A673 (cell line): Measurements from ENCODE around the gene WEE2. TPM values are rescaled to one million over a fixed set of nuclear protein-coding genes. Genes with fewer than 3 reads are reported as not detected.
"Not testable (repeated sequence)": the region's sequence is repeated elsewhere in the genome, so short reads cannot be mapped to it uniquely, and the experiment has no call there.

Experiments used
- BruUV-seq: library from RNA; stranded (reverse); fragments of 400-500 nt; replicated peaks from 2 replicates; lab custom pipeline; 2021; lab: Mats Ljungman, UMichigan
- CTCF ChIA-PET: fragments of 300-600 bp; sonication (Branson Sonifier 250); formaldehyde crosslinking; loops from one replicate; lab custom pipeline; 2022; ENCODE audit warnings: antibody characterized with exemption; lab: Charles Lee
- POLR2A ChIA-PET: fragments of 300-600 bp; sonication (Branson Sonifier 250); formaldehyde crosslinking; loops from one replicate; lab custom pipeline; 2022; ENCODE audit warnings: antibody characterized with exemption; ENCODE audit not compliant: low non-redundant PET; lab: Charles Lee
- DNase-seq: peaks from one replicate; pipeline ENCODE4 v3.0.0-alpha.2; 2015; ENCODE audit warnings: low spot score
- H3K27ac ChIP-seq: fragments of 200-600 bp; sonication (generic); 2 replicates; pipeline ENCODE4 v1.5.1; 2016; ENCODE audit warnings: mixed run types, low read depth, mild to moderate bottlenecking, mixed read lengths, antibody characterized with exemption, low read length; ENCODE audit not compliant: poor library complexity, severe bottlenecking
- H3K27me3 ChIP-seq: fragments of 200-600 bp; sonication (generic); replicated peaks from 2 replicates; pipeline ENCODE4 v1.6.1; 2017; ENCODE audit warnings: mixed run types, low read depth, mild to moderate bottlenecking, mixed read lengths, antibody characterized with exemption, low read length; ENCODE audit not compliant: insufficient read depth, poor library complexity
- H3K36me3 ChIP-seq: fragments of 200-600 bp; sonication (generic); 2 replicates; pipeline ENCODE4 v1.6.1; 2016; ENCODE audit warnings: mixed run types, mild to moderate bottlenecking, mixed read lengths, antibody characterized with exemption, low read length; ENCODE audit not compliant: insufficient read depth, poor library complexity, severe bottlenecking
- H3K4me1 ChIP-seq: fragments of 200-600 bp; sonication (generic); 2 replicates; pipeline ENCODE4 v1.6.1; 2017; ENCODE audit warnings: mixed run types, mild to moderate bottlenecking, mixed read lengths, antibody characterized with exemption, low read length; ENCODE audit not compliant: insufficient read depth, poor library complexity, severe bottlenecking
- H3K4me3 ChIP-seq: fragments of 200-600 bp; sonication (generic); 2 replicates; pipeline ENCODE4 v1.5.1; 2016; ENCODE audit warnings: low read depth, mixed run types, mild to moderate bottlenecking, mixed read lengths, low read length; ENCODE audit not compliant: poor library complexity, severe bottlenecking
- H3K9me3 ChIP-seq: fragments of 200-600 bp; sonication (generic); 2 replicates; pipeline ENCODE4 v1.6.1; 2016; ENCODE audit warnings: mixed run types, low read depth, mild to moderate bottlenecking, mixed read lengths, antibody characterized with exemption, low read length; ENCODE audit not compliant: poor library complexity, severe bottlenecking
- EZH2 ChIP-seq: fragments of 200-600 bp; sonication (generic); IDR thresholded peaks from 2 replicates; pipeline ENCODE4 v1.6.1; 2017; ENCODE audit warnings: borderline replicate concordance, low read depth, mild to moderate bottlenecking, mixed read lengths, antibody characterized with exemption, low read length; ENCODE audit not compliant: poor library complexity, severe bottlenecking
- intact Hi-C: fragments of 100-400 bp; cut with micrococcal nuclease; formaldehyde crosslinking; loops from one replicate; pipeline ENCODE4 v1.10.0; 2022; ENCODE audit not compliant: unreplicated experiment
- total RNA-seq: library from RNA; stranded (reverse); gene quantifications from 2 replicates; pipeline ENCODE4 v1.2.3, GENCODE V29; 2021
- TF ChIP-seq, protein P1 (sequence below): fragments of 300-800, 200-600 bp; sonication (generic); conservative IDR thresholded peaks from 2 replicates; pipeline ENCODE4 v1.5.1; 2017; ENCODE audit warnings: low read depth, mild to moderate bottlenecking, antibody characterized with exemption, low read length, moderate library complexity, mixed read lengths

WEE2 gene
- total RNA-seq, 1 experiment from 2014 or later: 0.09 TPM

DNA sequence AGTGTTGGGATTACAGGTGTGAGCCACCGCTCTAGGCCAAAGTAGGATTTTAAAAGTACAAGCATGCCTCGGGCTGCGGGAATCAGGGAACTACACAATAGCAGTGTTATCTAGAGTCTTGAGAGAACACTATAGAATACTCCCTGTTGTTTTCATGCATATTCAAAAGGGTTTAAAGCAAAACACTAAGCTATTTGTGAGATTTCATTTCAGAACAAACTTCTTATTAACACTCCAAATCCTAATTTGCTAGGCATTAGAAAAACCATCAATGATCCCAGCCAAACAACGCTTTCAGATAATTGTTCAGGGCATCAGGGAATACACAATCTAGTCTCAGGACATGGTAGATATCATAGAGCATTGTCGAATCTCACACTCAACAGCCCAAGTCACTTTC lies 20.1 kb upstream of the WEE2 start:
- Histone ChIP-seq H3K4me3 (no peak overlapping the region), H3K9me3 (no peaks in the 10 kb centered on the region), H3K27me3 (no peaks in the 10 kb centered on the region), H3K4me1 (no peaks in the 10 kb centered on the region), H3K27ac (no peak overlapping the region), H3K36me3 (no peaks in the 10 kb centered on the region)
- intact Hi-C loops: no loop called here
- DNase-seq: no peak
- ChIA-PET CTCF (no interaction called here), POLR2A (no interaction called here)
- TF ChIP-seq EZH2: no peak
- TF ChIP-seq, protein P1, sequence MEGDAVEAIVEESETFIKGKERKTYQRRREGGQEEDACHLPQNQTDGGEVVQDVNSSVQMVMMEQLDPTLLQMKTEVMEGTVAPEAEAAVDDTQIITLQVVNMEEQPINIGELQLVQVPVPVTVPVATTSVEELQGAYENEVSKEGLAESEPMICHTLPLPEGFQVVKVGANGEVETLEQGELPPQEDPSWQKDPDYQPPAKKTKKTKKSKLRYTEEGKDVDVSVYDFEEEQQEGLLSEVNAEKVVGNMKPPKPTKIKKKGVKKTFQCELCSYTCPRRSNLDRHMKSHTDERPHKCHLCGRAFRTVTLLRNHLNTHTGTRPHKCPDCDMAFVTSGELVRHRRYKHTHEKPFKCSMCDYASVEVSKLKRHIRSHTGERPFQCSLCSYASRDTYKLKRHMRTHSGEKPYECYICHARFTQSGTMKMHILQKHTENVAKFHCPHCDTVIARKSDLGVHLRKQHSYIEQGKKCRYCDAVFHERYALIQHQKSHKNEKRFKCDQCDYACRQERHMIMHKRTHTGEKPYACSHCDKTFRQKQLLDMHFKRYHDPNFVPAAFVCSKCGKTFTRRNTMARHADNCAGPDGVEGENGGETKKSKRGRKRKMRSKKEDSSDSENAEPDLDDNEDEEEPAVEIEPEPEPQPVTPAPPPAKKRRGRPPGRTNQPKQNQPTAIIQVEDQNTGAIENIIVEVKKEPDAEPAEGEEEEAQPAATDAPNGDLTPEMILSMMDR: no peak
- no TSS peak for BruUV-seq

DNA sequence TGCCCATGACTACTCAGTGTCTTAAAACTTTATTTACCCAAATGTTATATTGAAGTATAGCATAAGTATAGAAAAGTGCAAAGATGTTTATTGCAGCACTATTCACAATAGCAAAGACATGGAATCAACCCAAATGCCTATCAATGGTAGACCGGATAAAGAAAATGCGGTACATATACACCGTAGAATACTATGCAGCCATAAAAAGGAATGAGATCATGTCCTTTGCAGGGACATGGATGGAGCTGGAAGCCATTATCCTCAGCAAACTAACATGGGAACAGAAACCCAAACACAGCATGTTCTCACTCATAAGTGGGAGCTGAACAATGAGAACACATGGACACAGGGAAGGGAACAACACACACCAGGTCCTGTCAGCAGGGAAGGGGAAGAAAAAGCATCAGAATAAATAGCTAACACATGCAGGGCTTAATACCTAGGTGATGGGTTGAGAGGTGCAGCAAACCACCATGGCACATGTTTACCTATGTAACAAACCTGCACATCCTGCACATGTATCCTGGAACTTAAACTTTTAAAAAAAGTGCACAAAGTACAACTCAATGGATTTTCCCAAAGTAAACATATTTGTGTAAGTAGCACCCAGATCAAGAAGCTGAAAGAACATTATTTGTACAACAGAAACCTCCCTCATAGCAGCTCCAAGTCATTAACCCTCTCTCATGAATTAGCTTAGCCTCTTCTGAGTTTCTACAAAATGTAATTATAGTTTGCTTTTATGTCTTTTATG lies 18.9 kb upstream of the WEE2 start:
- DNase-seq, H3K36me3 ChIP-seq, H3K27ac ChIP-seq, intact Hi-C loops, CTCF ChIA-PET, BruUV-seq, POLR2A ChIA-PET, H3K4me1 ChIP-seq, H3K9me3 ChIP-seq, H3K4me3 ChIP-seq, H3K27me3 ChIP-seq: not testable (repeated sequence)

DNA sequence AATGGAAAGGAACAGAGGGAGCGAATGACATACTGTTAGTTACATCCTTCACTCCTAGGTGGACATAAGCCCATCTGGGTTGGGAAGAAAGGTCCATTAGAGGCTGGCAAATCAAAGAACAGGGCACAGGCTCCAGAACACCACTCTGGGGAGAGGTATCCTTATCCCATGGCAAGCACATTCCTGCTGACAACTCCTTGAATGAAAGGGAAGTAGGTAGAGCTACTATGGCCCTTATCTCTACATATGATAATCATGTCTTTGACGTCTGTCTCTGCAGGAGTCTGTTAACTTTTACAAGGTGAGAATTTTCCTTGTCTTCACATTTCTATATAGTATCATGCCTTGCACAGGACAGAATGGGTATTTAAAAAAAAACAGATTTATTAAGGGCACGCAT lies 16.6 kb upstream of the WEE2 start:
- intact Hi-C loops: no loop called here
- Histone ChIP-seq H3K9me3 (no peaks in the 10 kb centered on the region), H3K36me3 (no peaks in the 10 kb centered on the region), H3K27me3 (no peaks in the 10 kb centered on the region), H3K4me1 (no peaks in the 10 kb centered on the region), H3K4me3 (no peak overlapping the region), H3K27ac (no peak overlapping the region)
- ChIA-PET POLR2A (no interaction called here), CTCF (no interaction called here)
- DNase-seq: no peak
- no TSS peak for BruUV-seq
- no peak for TF ChIP-seq EZH2
- TF ChIP-seq, protein P1: no peak

DNA sequence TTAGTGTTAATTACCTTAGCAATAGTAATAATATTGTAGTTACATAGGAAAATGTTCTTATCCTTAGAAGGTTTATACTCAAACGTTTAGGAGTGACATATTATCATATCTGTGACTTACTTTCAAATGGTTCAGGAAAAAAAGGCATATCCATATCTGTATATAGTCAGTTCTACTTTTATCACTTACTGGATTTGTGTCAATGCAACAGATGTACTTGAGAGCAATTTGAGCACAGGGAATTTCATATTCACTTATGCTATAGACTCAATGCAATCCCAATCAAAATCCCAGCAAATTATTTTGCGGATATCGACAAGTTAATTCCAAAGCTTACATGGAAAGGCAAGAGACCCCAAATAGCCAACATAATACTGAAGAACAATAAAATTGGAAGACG lies 16.2 kb upstream of the WEE2 start:
- TF ChIP-seq, protein P1: no peak
- TF ChIP-seq EZH2: no peak
- Histone ChIP-seq H3K4me3 (no peak overlapping the region), H3K27me3 (no peaks in the 10 kb centered on the region), H3K36me3 (no peaks in the 10 kb centered on the region), H3K9me3 (no peaks in the 10 kb centered on the region), H3K4me1 (no peaks in the 10 kb centered on the region), H3K27ac (no peak overlapping the region)
- intact Hi-C loops: no loop called here
- POLR2A ChIA-PET: no interaction called here
- CTCF ChIA-PET: no interaction called here
- BruUV-seq: no TSS peak
- no peak for DNase-seq
